NB4 (cell line): Measurements from ENCODE around the gene PNISR.

Experiments used
- MYC ChIP-seq: IDR thresholded peaks from 2 replicates; pipeline ENCODE4 v1.6.1; 2011; ENCODE audit warnings: low read depth, low read length
- TF ChIP-seq, protein P1 (sequence below): IDR thresholded peaks from one replicate; pipeline ENCODE4 v1.5.1; 2012; ENCODE audit warnings: low read depth, low read length

DNA sequence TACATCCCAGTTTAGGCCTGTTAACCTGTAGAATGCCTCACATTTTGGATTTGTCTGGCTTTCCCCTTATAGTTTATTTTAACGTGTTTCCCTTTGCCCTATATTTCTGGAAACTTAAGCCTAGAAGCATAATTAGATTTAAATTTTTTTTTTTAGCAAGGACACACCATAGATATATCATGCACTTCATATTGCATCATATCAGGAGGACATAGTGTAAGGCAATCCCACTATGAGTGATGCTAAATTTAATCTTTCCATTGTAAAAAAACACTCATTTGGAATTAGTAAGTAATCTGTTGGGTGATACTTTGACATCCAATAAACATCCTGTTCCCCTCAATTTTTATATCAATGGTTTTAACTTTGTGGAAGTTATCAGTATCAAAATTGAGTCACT lies 65.3 kb downstream of the PNISR start:
- TF ChIP-seq, protein P1, sequence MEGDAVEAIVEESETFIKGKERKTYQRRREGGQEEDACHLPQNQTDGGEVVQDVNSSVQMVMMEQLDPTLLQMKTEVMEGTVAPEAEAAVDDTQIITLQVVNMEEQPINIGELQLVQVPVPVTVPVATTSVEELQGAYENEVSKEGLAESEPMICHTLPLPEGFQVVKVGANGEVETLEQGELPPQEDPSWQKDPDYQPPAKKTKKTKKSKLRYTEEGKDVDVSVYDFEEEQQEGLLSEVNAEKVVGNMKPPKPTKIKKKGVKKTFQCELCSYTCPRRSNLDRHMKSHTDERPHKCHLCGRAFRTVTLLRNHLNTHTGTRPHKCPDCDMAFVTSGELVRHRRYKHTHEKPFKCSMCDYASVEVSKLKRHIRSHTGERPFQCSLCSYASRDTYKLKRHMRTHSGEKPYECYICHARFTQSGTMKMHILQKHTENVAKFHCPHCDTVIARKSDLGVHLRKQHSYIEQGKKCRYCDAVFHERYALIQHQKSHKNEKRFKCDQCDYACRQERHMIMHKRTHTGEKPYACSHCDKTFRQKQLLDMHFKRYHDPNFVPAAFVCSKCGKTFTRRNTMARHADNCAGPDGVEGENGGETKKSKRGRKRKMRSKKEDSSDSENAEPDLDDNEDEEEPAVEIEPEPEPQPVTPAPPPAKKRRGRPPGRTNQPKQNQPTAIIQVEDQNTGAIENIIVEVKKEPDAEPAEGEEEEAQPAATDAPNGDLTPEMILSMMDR = no peak
- TF ChIP-seq MYC = no peak
